Gastrocnemius medialis (tissue), 4 donors: ENCODE results near the gene HIVEP3.

Experiments
- POLR2A ChIP-seq, 2 donors: fragments of 450-650 bp; IDR thresholded peaks; one replicate each; pipeline ENCODE4 v1.6.1; 2017; ENCODE audit warnings: antibody characterized with exemption in 2 of 2, mild to moderate bottlenecking in 2 of 2, moderate library complexity in 2 of 2
- TF ChIP-seq, protein P1 (sequence below), 5 experiments: fragments of 450-650 bp in 3 of 5; fragments of 200-600 bp in 2 of 5; sonication (generic) in 2 of 5; IDR thresholded peaks in 4 of 5; conservative IDR thresholded peaks in 1 of 5; 1 replicate in 4 of 5; 2 replicates in 1 of 5; pipeline ENCODE4 v1.5.1; 2016 to 2019; ENCODE audit warnings: antibody characterized with exemption in 5 of 5, mild to moderate bottlenecking in 3 of 5, moderate library complexity in 3 of 5

DNA sequence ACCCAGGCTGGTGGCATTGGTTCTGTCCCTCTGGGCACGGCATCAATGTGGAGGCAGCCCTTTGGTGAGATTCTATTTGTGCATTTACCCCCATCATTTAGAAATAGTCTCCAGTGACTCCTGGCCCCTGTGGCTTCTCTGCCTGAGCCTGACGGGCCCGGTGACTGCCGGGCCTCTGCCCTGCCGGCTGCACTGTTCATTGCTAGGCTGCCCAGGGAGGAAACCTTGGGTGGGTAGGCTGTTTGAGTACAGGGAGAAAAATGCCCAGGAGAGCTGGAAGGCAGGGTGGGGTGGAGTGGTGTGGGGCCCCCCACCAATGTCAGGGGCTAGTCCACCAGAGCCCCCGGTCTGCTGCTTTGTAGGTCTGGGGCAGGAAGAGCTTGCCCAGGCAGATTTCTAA lies 410.9 kb downstream of the HIVEP3 start:
- TF ChIP-seq POLR2A (IDR thresholded peaks at IDR 0.05) = no peak
- TF ChIP-seq, protein P1, sequence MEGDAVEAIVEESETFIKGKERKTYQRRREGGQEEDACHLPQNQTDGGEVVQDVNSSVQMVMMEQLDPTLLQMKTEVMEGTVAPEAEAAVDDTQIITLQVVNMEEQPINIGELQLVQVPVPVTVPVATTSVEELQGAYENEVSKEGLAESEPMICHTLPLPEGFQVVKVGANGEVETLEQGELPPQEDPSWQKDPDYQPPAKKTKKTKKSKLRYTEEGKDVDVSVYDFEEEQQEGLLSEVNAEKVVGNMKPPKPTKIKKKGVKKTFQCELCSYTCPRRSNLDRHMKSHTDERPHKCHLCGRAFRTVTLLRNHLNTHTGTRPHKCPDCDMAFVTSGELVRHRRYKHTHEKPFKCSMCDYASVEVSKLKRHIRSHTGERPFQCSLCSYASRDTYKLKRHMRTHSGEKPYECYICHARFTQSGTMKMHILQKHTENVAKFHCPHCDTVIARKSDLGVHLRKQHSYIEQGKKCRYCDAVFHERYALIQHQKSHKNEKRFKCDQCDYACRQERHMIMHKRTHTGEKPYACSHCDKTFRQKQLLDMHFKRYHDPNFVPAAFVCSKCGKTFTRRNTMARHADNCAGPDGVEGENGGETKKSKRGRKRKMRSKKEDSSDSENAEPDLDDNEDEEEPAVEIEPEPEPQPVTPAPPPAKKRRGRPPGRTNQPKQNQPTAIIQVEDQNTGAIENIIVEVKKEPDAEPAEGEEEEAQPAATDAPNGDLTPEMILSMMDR (IDR thresholded peaks at IDR 0.05 in 4 of 5, conservative IDR thresholded peaks at IDR 0.05 in 1 of 5) = no peak
